SKM-1 (cell line): Measurements from ENCODE around the gene MAMDC4.
"Not testable (repeated sequence)": the region's sequence is repeated elsewhere in the genome, so short reads cannot be mapped to it uniquely, and the experiment has no call there.

Source experiments
- DNase-seq: peaks from one replicate; lab custom pipeline; 2025; ENCODE audit not compliant: unreplicated experiment; lab: John Stamatoyannopoulos, UW

MAMDC4 gene

DNA sequence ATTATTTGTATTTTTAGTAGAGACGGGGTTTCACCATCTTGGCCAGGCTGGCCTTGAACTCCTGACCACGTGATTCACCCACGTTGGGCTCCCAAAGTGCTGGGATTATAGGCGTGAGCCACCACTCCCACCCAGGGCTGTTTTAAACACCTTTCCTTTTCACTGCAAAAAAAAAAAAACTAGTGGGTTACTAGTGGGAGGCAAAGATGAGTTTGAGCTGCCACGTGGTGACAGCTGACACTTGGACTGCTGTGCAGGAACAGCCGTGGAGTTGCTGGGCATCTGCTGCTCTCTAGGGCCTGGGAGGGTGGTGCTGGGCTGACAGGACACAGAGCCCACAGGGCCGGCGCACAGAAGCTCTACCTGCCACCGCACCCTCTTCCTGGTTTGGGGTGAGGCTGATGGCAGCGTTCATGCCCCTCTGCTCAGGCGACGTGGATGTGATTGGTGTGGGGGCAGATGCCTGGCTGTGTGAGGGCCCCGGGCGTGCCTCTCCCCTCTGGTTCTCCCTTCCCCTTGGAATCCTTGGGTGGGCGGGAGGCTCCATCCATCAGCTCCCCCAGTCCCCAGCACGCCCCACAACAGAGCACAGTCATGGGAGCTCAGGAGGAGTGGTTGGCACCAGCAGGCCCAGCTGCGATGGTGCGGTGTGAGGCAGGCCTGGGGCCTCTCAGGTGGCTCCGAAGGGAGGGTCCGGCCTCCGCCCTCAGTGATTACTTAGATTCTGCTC is 27.5 kb upstream of the MAMDC4 start:
- DNase-seq = no peak

GRCh38 chr9:136825295-136826187 is 26.6 kb upstream of the MAMDC4 start:
- DNase-seq = no peak

DNA sequence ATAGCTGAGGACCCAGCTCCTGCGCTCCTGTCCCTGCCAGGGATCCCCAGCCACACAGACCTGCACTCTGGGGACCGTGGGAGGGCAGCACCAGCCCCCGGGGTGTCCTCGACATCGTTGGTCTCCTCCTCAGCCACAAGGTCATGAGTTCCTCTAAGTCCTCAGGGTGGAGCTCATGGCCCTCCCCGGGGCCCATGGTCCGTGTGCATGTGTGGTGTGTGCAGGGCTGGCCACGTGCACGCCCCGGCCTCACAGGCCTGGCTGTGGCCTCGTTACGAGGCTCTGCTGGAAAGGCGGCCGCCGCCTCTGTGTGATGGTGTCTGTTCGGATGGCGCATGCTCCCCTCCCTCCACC is 26.0 kb upstream of the MAMDC4 start:
- DNase-seq = no peak

- no peak for DNase-seq
These were observed 25.2 kb upstream of the MAMDC4 start for GRCh38 chr9:136826703-136827582.

- DNase-seq = no peak
These were observed 24.2 kb upstream of the MAMDC4 start for GRCh38 chr9:136827794-136828473.

GRCh38 chr9:136828474-136829140 is 23.5 kb upstream of the MAMDC4 start:
- DNase-seq = no peak

- DNase-seq = no peak
These were observed 22.7 kb upstream of the MAMDC4 start for GRCh38 chr9:136829412-136829811.

DNA sequence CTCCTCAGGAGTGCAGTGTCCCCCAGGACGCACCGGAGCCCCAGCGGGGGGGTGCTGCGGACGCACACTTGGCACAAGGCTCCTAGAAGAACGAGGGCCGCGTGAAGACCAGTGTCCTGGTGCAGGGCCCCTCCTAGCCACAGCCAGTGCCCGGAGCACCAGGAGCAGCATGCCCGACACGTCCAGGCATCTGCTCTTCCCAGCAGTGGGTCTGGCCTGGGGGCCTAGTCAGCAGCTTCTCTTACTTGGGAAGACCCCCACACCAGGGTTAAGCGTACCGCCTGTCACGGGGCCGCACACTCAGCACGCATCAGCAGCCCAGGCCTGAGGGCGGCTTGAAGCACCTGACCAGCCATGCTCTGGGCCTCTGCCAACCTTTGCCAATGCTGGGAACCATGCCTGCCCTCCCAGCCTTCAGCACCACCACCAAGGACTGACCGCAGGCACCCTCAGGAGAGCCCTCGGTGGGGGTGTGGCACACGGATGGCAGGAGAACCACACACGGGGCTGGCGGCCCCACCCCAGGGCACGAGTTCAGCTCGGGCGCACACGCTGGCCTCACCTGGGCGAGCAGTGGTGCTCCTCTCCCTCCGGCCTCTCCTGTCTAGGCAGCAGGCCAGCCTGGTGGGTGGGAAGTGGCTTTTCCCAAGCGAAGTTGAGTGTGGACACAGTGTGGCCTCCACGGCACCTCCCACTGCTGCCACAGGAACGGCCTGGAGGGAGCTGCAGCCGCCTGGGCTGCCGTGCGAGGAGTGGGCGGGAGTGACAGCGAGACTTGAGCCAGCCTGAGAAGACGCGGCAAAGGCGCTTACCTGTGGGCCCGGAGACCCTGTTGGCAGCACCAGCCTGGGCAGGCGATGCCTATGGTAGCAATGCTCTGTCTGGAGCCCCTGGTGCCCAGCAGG is 21.9 kb upstream of the MAMDC4 start:
- no peak for DNase-seq

DNA sequence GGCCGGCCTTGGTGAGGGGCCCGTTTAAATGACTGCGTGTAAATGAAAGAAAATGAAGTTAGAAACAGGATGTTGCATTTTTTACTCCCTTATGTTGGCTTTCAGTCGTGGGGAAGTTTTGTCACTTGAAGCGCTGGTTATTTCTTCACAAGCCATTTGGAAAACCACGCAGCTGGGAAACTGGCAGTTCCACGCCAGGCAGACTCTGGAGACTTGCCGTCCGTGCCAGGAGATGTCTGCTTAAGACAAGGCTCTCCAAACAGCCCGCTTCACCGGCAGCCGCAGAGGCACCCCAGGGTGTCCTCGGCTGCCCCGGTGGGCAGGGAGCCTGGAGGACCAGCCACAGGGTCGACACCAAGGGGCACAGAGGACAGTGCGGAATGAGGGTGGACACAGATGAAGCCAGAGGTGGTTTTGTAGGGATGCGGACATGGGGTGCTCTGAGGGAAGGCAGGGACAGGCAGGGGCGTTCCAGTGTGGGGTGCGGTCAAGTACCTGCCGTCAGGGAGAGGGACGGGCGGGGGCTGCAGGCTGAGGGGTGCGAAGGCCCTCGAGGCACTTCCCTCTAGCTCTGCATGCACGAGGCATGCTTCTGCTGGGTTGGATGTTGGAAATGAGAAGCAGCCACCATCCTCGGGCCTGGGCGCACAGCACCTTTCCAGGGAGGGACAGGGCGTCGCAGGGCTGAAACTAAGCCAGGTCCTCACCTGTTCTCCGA is 21.0 kb upstream of the MAMDC4 start:
- DNase-seq = no peak

DNA sequence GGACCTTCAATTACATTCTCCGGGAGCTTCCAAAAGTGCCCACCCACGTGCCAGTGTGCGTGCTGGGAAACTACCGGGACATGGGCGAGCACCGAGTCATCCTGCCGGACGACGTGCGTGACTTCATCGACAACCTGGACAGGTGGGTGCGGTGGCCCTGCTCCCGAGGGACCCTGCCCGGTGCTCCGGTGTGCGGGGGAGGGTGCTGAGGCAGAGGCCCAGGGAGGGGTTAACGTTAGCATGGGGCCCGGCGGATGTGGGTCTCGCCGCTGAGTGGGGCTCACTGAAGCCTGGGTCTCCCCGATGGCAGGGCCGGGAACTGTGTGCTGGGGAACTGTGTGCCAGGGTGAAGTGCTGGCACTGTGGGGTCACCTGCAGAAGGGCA is 20.4 kb upstream of the MAMDC4 start:
- DNase-seq = no peak

- DNase-seq = no peak
These were observed 19.6 kb upstream of the MAMDC4 start for GRCh38 chr9:136832581-136832980.

DNA sequence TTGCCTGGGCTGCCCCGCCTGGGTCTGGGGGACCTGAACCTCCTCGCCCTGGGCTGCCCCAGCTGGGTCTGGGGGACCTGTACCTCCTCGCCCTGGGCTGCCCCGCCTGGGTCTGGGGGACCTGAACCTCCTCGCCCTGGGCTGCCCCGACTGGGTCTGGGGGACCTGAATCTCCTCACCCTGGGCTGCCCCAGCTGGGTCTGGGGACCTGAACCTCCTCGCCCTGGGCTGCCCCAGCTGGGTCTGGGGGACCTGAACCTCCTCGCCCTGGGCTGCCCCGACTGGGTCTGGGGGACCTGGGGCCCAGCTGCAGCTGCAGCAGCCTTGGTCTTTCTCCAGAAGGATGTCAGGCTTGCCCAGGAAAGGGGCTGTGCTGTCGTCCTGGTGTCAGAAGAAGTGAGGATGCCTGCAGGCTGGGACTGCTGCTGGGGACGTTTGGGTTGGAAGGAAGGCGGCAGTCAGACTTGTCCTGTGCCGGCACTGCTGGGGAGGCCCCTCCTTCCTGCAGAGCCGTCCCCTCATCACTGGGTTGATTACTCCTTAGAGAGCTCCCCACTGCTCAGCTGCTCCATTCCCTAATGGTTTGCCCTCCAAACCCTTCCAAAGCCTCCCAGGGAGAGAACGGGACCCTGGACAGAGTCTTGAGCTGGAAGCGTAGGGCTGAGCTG is 18.6 kb upstream of the MAMDC4 start:
- not testable (repeated sequence) for DNase-seq

DNA sequence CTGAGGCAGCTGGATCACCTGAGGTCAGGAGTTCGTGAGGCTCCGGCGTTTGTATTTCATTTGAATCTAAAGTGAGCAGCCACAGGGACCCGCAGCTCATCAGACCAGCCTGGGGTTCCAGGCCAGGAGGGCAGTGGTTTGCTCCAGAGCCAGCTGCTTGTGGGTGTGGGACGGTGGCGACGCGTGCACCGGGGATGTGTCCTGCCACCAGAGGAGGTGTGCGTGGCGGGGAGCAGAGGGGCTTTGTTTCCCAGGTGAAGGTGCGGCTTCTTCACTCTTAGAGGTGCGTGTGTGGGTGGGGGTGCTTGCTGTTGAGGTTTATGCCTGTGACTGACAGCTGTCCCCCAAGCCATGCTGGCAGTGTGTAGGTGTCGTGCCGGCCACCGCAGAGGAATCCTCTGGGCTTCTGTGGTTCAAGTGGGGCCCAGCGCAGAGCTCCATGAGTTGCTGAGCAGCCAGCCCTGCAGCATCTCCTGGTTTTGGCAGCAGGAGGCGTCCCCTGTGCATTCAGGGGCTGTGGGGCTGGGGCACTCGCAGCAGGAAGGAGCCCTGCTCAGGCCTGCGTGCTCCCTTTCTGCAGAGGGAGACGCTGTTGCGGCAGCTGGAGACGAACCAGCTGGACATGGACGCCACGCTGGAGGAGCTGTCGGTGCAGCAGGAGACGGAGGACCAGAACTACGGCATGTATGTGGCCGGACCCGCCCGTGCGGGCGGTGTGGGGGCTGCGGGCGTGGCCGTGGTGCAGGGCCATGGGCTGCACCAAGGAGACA is 16.8 kb upstream of the MAMDC4 start:
- no peak for DNase-seq

GRCh38 chr9:136835932-136836904 is 15.9 kb upstream of the MAMDC4 start:
- DNase-seq = no peak

- DNase-seq = no peak
These were observed 14.8 kb upstream of the MAMDC4 start for GRCh38 chr9:136837146-136837855.

GRCh38 chr9:136837856-136838277 is 14.3 kb upstream of the MAMDC4 start:
- not testable (repeated sequence) for DNase-seq
